Parathyroid adenoma (tissue), 2 donors: Measurements from ENCODE around the gene SORT1.

Experiments
- H2AFZ ChIP-seq: fragments of 300-600 bp; sonication (generic); one replicate; pipeline ENCODE4 v1.7.0; 2017; ENCODE audit warnings: antibody characterized with exemption, mild to moderate bottlenecking
- H3K27ac ChIP-seq: fragments of 300-600 bp; sonication (generic); one replicate; pipeline ENCODE4 v1.7.0; 2017
- H3K27me3 ChIP-seq: fragments of 300-600 bp; sonication (generic); one replicate; pipeline ENCODE4 v1.7.0; 2017; ENCODE audit warnings: low read length; ENCODE audit not compliant: control insufficient read depth, insufficient read depth
- H3K36me3 ChIP-seq: fragments of 300-600 bp; sonication (generic); one replicate; pipeline ENCODE4 v1.7.0; 2017; ENCODE audit warnings: low read length; ENCODE audit not compliant: control insufficient read depth, insufficient read depth
- H3K4me1 ChIP-seq: fragments of 300-600 bp; sonication (generic); one replicate; pipeline ENCODE4 v1.7.0; 2017; ENCODE audit warnings: control low read depth
- H3K4me2 ChIP-seq: fragments of 300-600 bp; sonication (generic); one replicate; pipeline ENCODE4 v1.7.0; 2017; ENCODE audit warnings: low read length
- H3K4me3 ChIP-seq: fragments of 300-600 bp; sonication (generic); one replicate; pipeline ENCODE4 v1.7.0; 2017; ENCODE audit warnings: low read depth, low read length
- H3K79me2 ChIP-seq: fragments of 300-600 bp; sonication (generic); one replicate; pipeline ENCODE4 v1.7.0; 2017; ENCODE audit warnings: control low read depth
- H3K9ac ChIP-seq: fragments of 300-600 bp; sonication (generic); one replicate; pipeline ENCODE4 v1.7.0; 2017; ENCODE audit warnings: mild to moderate bottlenecking
- H3K9me3 ChIP-seq: fragments of 300-600 bp; sonication (generic); one replicate; pipeline ENCODE4 v1.7.0; 2017; ENCODE audit warnings: low read length; ENCODE audit not compliant: control insufficient read depth
- CTCF ChIP-seq: fragments of 300-600 bp; sonication (generic); IDR thresholded peaks from one replicate; pipeline ENCODE4 v1.7.0; 2017; ENCODE audit warnings: antibody characterized with exemption, mild to moderate bottlenecking
- donor health status: primary hyperparathyroidism.

SORT1 gene

GRCh38 chr1:109350655-109351054, 47.1 kb downstream of the SORT1 start:
- no peak for TF ChIP-seq CTCF
- H3K4me3 ChIP-seq, result no peak overlapping the region
- no peaks in the 10 kb centered on the region for H3K79me2 ChIP-seq
- H3K27ac ChIP-seq, result no peak overlapping the region
- no peaks in the 10 kb centered on the region for H3K27me3 ChIP-seq
- H3K9me3 ChIP-seq, result no peaks in the 10 kb centered on the region
- H3K9ac ChIP-seq, result no peak overlapping the region
- H3K4me1 ChIP-seq, result no peaks in the 10 kb centered on the region
- H3K4me2 ChIP-seq, result no peak overlapping the region
- H2AFZ ChIP-seq, result no peak overlapping the region
- H3K36me3 ChIP-seq, result no peaks in the 10 kb centered on the region

GRCh38 chr1:109350182-109350581, 47.5 kb downstream of the SORT1 start:
- Histone ChIP-seq H3K36me3 (no peaks in the 10 kb centered on the region), H3K27ac (no peak overlapping the region), H3K27me3 (no peaks in the 10 kb centered on the region), H2AFZ (no peak overlapping the region), H3K4me2 (no peak overlapping the region), H3K4me3 (no peak overlapping the region), H3K79me2 (no peaks in the 10 kb centered on the region), H3K4me1 (no peaks in the 10 kb centered on the region), H3K9me3 (no peaks in the 10 kb centered on the region), H3K9ac (no peak overlapping the region)
- TF ChIP-seq CTCF, result no peak

- H3K4me2 ChIP-seq, result no peak overlapping the region
- H3K27me3 ChIP-seq, result no peaks in the 10 kb centered on the region
- H3K27ac ChIP-seq, result no peak overlapping the region
- no peaks in the 10 kb centered on the region for H3K9me3 ChIP-seq
- H3K9ac ChIP-seq, result no peak overlapping the region
- H3K4me3 ChIP-seq, result no peak overlapping the region
- TF ChIP-seq CTCF, result no peak
- no peaks in the 10 kb centered on the region for H3K79me2 ChIP-seq
- H3K4me1 ChIP-seq, result no peaks in the 10 kb centered on the region
- no peaks in the 10 kb centered on the region for H3K36me3 ChIP-seq
- no peak overlapping the region for H2AFZ ChIP-seq
Measured at GRCh38 chr1:109347511-109347910, 50.2 kb downstream of the SORT1 start.

- Histone ChIP-seq H2AFZ (no peak overlapping the region), H3K36me3 (no peaks in the 10 kb centered on the region), H3K27ac (no peak overlapping the region), H3K9me3 (no peaks in the 10 kb centered on the region), H3K4me3 (no peak overlapping the region), H3K4me1 (no peaks in the 10 kb centered on the region), H3K9ac (no peak overlapping the region), H3K79me2 (no peaks in the 10 kb centered on the region), H3K27me3 (no peaks in the 10 kb centered on the region), H3K4me2 (no peak overlapping the region)
- TF ChIP-seq CTCF, result no peak
Measured at GRCh38 chr1:109341944-109342930, 55.5 kb downstream of the SORT1 start.
